ENCODE measurements around the gene COL24A1.

The COL24A1 gene
- 0.20 to 4.2 (median 1.4) reads per million in 18 experiments for total RNA-seq

GRCh38 chr1:86156566-86157455 lies at the start of gene COL24A1:
Gene COL24A1 (minus strand): TSS chr1:86156772. CDS start chr1:86156396, 376 bp downstream.
- peak in 1 of 2 donors; percentile 40 for DNase-seq

GRCh38 chr1:86205741-86206140 lies 49.2 kb upstream of the COL24A1 start:
- no peak for DNase-seq

- DNase-seq, result no peak
Observed at GRCh38 chr1:86202552-86203340, 46.2 kb upstream of the COL24A1 start.

- DNase-seq, result no peak
Observed at GRCh38 chr1:86201311-86201710, 44.7 kb upstream of the COL24A1 start.

- no peak for DNase-seq
Observed at GRCh38 chr1:86200901-86201300, 44.3 kb upstream of the COL24A1 start.

DNA sequence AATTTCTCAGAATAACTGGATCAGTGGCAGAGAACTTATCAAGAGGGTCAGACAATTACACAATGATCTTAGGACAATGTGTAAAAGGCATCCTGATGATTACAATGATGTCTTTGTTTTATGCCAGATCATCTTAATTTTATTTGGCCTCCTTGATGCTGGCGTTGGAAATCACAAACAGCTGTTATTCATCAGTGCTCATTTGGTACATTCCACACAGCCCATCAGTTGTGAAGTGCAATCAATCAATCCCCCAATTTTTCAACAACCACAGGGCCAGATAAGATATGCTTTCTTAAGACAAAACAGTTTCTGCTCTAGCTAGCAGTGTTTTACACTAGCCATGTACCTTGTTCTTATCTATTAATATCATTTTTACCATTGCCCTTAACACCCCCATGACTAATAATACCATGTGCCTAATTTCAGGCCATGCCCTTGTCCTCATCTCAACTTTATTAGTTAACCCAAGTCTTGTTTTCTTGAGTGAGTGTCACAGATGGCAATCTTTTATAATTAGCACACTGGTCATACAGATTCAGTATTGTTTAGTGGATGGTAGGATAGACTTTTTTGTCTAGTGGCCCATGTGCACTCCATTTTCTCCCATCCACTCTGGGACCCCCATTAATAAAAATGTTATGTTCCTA lies 40.8 kb upstream of the COL24A1 start:
- DNase-seq, result no peak

GRCh38 chr1:86195281-86195680 lies 38.7 kb upstream of the COL24A1 start:
- DNase-seq, result no peak

DNA sequence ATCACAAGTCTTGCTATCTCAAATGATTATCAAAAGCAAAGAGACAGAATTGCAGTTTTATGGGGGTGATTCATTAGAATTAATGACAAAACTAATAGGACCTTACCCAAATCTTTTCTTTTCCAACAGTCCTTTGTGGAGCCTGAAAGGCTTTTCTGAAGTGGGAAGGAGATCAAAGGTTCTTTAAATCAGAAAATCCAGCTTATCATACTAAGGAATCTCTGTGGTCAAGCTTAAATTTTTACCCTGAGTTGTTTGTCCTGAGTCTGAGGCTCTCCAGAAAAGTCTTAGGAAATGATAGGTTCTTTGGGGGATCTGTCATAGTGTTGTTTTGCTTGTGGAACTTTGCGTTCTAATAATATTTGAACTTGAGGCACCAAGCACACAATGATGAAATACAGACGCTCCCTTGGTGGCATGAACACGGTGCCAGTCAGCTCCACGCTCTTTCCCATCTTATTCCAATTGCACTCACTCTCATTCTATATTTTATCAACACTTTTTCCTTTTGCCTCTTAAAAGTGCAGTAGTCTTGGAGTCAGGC lies 38.0 kb upstream of the COL24A1 start:
- no peak for DNase-seq

DNA sequence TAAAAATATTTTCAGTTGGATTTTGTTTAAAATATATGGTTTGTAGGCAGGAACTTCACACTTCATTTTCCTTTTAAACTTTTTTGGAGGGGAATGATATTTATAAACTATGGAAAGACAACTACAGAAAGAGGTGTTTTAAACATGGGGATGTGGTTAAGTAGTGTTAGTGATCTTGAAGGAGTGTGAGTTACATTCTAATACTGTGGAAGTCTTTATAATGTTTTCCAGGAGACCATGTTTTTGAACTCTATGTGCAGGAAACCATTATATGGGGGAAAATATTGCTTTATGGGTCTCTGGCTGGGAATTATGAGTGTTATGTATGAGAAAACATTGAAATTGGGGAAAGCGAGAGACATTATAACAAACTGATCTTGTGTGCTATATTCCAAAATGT lies 35.8 kb upstream of the COL24A1 start:
- no peak for DNase-seq

- DNase-seq, result no peak
Observed at GRCh38 chr1:86191958-86192357, 35.4 kb upstream of the COL24A1 start.

GRCh38 chr1:86190873-86191272 lies 34.3 kb upstream of the COL24A1 start:
- no peak for DNase-seq

DNA sequence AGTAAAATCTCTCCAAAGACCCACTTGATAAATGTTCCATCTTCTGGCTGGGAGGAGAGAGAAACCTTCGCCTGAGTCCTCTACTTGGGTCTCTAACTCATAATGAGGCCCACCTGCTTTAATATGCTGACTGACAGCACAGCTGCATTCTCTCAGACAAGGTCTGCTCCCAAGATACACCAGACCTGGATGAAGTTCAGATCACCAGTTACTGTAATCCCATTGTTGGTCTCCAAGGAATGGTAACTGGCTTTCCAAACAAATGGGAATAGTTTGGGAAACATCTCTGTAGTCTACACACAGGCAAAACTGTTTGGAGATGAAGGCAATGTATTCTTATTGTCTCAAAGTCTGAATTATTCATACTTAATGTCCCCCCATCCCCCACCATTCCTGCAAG lies 27.9 kb upstream of the COL24A1 start:
- no peak for DNase-seq

DNA sequence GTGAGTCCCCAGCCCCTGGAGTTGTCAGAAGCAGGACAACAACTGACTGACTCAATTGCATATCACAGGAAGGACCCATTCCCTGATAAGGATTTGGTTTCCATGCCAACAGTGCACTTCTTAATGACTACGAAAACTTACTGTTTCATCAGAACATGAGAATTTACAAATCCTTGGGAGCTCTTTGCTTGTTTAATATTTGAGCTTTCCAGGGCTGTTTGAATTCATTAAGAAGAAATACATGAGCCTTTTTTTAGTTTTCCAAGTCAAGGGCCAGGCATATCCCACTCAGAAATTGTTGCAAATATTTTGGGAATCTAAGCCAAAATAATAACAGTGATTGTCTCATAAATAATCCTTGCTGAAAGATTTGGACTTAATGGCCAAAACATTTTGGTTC lies 27.2 kb upstream of the COL24A1 start:
- no peak for DNase-seq

DNA sequence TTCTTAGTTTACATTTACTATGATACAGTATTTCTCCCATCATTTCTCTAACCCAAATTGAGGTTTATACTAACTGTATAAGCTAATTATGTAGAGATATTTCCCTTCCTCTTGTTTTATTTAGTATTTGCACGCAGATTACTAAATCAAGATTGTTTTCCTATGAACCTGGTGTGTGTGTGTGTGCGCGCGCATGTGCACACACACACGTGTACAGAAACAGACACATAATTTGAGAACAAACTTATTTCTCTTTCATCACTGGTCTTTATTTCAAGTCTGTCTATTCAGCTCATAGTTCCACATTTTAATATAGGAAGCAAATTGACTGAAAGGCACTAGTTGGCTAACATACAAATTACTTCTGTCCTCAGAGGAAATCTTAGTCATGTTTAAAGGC lies 19.7 kb upstream of the COL24A1 start:
- no peak for DNase-seq

- no peak for DNase-seq
Observed at GRCh38 chr1:86175756-86176155, 19.2 kb upstream of the COL24A1 start.

DNA sequence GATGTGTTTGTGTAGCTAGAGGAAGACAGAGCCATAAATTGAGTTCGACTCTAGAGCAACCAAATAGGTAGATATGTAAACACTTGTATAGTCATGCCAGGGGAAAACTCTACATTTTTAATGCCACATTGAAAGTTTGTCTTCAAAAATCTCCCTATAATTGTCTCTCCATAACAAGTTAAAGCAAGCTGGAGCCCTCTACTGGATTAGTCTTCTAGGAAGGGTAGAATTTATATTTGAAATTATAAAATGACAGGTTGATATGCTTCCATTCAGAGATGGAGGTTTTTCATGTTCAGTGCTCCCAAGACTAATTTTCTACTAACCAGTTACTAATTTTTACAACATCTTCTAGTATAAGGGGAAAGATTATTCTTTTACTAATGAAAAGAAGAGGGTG lies 13.1 kb upstream of the COL24A1 start:
- DNase-seq, result no peak

DNA sequence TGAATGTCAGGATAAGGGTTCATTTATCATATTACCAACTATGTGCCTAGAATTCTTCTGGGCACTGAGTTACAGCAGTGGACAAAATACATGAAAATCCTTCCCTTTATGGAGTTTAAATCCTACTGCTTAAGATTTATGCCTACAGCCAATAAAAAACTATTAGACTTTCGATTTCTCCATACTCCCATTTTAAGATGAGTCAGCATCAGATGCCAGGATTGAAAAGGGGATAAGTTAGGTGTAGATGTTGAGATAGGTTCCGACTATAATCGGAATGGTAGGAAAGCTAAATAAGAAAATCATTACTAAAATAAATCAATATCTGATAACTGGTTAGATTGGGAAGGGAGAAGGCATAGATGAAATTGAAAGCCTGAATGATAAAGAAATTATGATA lies 3.2 kb upstream of the COL24A1 start:
- no peak for DNase-seq

- DNase-seq, result peak in 1 of 2 donors; percentile 29
Observed at GRCh38 chr1:86155807-86156565, 586 bp downstream of the COL24A1 start.

DNA sequence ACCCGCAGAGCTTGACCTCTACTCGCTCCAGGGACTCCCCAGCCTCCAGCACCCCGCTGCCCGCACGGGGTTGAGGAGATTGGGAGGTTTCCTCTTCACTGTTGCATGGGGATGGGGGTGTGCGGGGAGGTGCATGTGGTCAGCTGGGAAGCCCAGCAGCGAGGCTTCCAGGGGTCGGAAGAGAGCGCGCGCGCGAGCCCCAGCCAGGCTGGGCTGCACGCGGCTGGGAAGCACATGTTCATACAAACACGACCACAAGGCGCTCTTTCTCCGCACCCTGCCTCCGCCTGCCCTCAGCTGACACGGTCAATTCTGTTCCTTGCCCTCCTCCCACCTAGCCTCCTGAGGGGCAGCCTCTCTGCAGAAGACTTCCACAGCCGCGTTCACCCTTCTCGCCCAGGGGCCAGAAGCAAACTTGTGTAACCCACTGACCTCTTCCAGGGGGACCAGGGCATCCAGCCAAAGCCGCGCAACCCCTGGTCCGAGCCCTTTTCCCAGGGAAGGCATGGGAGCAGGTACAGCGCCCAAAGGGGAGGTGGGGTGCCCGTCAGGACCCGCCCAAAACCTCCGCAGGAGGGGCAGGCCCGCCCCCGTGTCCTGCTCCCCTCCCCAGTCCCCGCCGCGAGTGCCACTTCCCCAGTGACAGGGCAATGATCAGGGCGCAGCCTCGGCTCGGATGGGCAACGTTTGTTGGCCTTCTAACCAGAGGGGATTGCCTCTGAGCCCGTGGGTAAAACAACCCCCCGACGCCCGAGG lies 1.3 kb downstream of the COL24A1 start:
- peak in 1 of 2 donors; percentile 43 for DNase-seq

GRCh38 chr1:86154571-86155050 lies 2.0 kb downstream of the COL24A1 start:
- DNase-seq, result peak in 1 of 2 donors; percentile 29

DNA sequence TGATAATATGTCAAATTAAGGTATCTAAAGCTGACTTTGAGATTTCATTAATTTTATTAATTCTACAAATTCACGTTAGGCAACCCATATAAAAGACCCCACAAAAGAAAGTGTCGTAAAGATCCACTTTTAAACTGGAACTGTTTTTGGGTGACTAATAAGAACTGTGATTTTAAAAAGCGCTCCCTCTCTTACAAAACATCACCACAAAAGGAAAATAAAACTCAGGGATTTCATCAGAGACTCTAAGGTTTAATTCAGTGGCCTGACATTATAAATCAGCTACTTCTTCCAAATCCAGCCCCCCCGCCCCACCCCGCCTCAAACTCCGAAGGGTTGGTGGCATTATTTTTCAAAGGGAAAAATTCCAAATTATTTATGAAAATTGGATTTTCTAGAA lies 2.7 kb downstream of the COL24A1 start:
- no peak for DNase-seq
